Body of pancreas (tissue), 4 donors: ENCODE data around the gene RAD54L.
A peak's percentile ranks its signal among the peaks of the same experiment; 100 is the strongest.

Experiments
- POLR2A ChIP-seq, 3 donors: fragments of 450-650 bp; IDR thresholded peaks; one replicate each; pipeline ENCODE4 v1.6.1; 2016; ENCODE audit warnings: antibody characterized with exemption in 3 of 3, mild to moderate bottlenecking in 2 of 3
- TF ChIP-seq, protein P1 (sequence below), 7 experiments: fragments of 450-650 bp in 4 of 7; fragments of 200-600 bp in 3 of 7; sonication (generic) in 3 of 7; IDR thresholded peaks; one replicate each; pipeline ENCODE4 v1.5.1; 2016 to 2019; ENCODE audit warnings: antibody characterized with exemption in 7 of 7

DNA sequence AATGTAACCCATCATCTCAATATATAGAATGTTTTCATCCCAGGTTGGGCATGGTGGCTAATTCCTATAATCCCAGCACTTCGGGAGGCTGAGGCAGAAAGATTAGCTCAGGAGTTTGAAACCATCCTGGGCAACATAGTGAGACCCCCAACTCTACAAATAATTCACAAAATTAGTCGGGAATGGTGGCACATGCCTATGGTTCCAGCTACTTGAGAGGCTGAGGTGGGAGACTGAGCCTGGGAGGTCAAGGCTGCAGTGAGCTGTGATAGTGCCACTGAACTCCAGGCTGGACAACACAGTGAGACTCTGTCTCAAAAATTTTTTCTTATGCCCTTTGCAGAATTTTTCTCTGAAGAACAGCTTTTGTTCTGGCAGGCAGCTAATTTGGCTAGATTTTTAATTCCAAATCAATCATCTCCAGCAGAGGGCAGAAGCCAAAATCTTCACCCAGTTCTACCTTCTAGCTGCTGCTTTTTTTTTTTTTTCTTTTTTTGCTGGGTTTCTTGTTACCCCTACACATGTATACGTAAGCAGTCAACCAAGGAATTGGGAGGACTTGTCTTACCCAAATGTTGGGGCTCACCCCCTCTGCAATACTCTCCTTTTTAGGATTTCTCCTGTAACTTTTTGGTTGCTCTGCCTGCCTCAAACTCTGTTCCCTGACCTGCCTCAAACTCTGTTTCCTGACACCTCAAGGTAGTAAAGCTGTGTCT, 2.7 kb upstream of the RAD54L start:
- TF ChIP-seq, protein P1, sequence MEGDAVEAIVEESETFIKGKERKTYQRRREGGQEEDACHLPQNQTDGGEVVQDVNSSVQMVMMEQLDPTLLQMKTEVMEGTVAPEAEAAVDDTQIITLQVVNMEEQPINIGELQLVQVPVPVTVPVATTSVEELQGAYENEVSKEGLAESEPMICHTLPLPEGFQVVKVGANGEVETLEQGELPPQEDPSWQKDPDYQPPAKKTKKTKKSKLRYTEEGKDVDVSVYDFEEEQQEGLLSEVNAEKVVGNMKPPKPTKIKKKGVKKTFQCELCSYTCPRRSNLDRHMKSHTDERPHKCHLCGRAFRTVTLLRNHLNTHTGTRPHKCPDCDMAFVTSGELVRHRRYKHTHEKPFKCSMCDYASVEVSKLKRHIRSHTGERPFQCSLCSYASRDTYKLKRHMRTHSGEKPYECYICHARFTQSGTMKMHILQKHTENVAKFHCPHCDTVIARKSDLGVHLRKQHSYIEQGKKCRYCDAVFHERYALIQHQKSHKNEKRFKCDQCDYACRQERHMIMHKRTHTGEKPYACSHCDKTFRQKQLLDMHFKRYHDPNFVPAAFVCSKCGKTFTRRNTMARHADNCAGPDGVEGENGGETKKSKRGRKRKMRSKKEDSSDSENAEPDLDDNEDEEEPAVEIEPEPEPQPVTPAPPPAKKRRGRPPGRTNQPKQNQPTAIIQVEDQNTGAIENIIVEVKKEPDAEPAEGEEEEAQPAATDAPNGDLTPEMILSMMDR (IDR thresholded peaks at IDR 0.05): peak in 4 of 7 experiments; percentile 16 to 29 (median 26)
- no peak for TF ChIP-seq POLR2A (IDR thresholded peaks at IDR 0.05)
